Renal pelvis (tissue), 12 donors: Measurements from ENCODE around the gene AGFG1. TPM values are rescaled to one million over a fixed set of nuclear protein-coding genes. Genes with fewer than 3 reads are reported as not detected.

Source experiments
- DNase-seq: peaks from one replicate; pipeline ENCODE4 v3.0.0-alpha.2; 2013
- long read RNA-seq, 16 experiments: transcript quantifications; one replicate each; lab custom pipeline, GENCODE V29; 2026
- polyA plus RNA-seq, 3 donors: library from polyadenylated mRNA; unstranded; fragments of 120-200 nt; gene quantifications; one replicate each; pipeline ENCODE4 v1.2.1, GENCODE V29; 2013; ENCODE audit not compliant: insufficient read length in 3 of 3

Gene AGFG1
- 10 to 100 TPM; 68.5 to 78.6 (median 71.1) TPM for polyA plus RNA-seq
- long read RNA-seq, donor 1, full-length matches to known transcripts, result 10 of 10 reads
- long read RNA-seq, donor 1, partial matches to known transcripts, result 0 of 10 reads
- long read RNA-seq, donor 1, other reads (novel, unspliced or antisense), result 0 of 10 reads
- long read RNA-seq, donor 2, full-length matches to known transcripts, result 3 of 9 reads
- long read RNA-seq, donor 2, partial matches to known transcripts, result 6 of 9 reads
- long read RNA-seq, donor 2, other reads (novel, unspliced or antisense), result 0 of 9 reads
- long read RNA-seq, donor 3, full-length matches to known transcripts, result 1 of 15 reads
- long read RNA-seq, donor 3, partial matches to known transcripts, result 14 of 15 reads
- long read RNA-seq, donor 3, other reads (novel, unspliced or antisense), result 0 of 15 reads
- long read RNA-seq, donor 4, full-length matches to known transcripts, result 3 of 3 reads
- long read RNA-seq, donor 4, partial matches to known transcripts, result 0 of 3 reads
- long read RNA-seq, donor 4, other reads (novel, unspliced or antisense), result 0 of 3 reads
- long read RNA-seq, donor 5, full-length matches to known transcripts, result 1 of 1 reads
- long read RNA-seq, donor 5, partial matches to known transcripts, result 0 of 1 reads
- long read RNA-seq, donor 5, other reads (novel, unspliced or antisense), result 0 of 1 reads
- long read RNA-seq, donor 6, full-length matches to known transcripts, result 9 of 21 reads
- long read RNA-seq, donor 6, partial matches to known transcripts, result 12 of 21 reads
- long read RNA-seq, donor 6, other reads (novel, unspliced or antisense), result 0 of 21 reads
- long read RNA-seq, donor 7, partial matches to known transcripts, result 10 of 10 reads
- long read RNA-seq, donor 7, other reads (novel, unspliced or antisense), result 0 of 10 reads
- long read RNA-seq, donor 8, full-length matches to known transcripts, result 1 of 1 reads
- long read RNA-seq, donor 8, partial matches to known transcripts, result 0 of 1 reads
- long read RNA-seq, donor 8, other reads (novel, unspliced or antisense), result 0 of 1 reads
- long read RNA-seq, donor 9, full-length matches to known transcripts, result 5 of 10 reads
- long read RNA-seq, donor 9, partial matches to known transcripts, result 5 of 10 reads
- long read RNA-seq, donor 9, other reads (novel, unspliced or antisense), result 0 of 10 reads
- long read RNA-seq, donor 10, full-length matches to known transcripts, result 3 of 14 reads
- long read RNA-seq, donor 10, partial matches to known transcripts, result 11 of 14 reads
- long read RNA-seq, donor 10, other reads (novel, unspliced or antisense), result 0 of 14 reads
- long read RNA-seq, donor 11, full-length matches to known transcripts, result 2 of 14 reads
- long read RNA-seq, donor 11, partial matches to known transcripts, result 12 of 14 reads
- long read RNA-seq, donor 11, other reads (novel, unspliced or antisense), result 0 of 14 reads
- long read RNA-seq, donor 12, full-length matches to known transcripts, result 6 of 6 reads
- long read RNA-seq, donor 12, partial matches to known transcripts, result 0 of 6 reads
- long read RNA-seq, donor 12, other reads (novel, unspliced or antisense), result 0 of 6 reads
- long read RNA-seq, donor 13, full-length matches to known transcripts, result 7 of 12 reads
- long read RNA-seq, donor 13, partial matches to known transcripts, result 5 of 12 reads
- long read RNA-seq, donor 13, other reads (novel, unspliced or antisense), result 0 of 12 reads
- long read RNA-seq, donor 14, result 0 reads
- long read RNA-seq, donor 15, full-length matches to known transcripts, result 10 of 27 reads
- long read RNA-seq, donor 15, partial matches to known transcripts, result 17 of 27 reads
- long read RNA-seq, donor 15, other reads (novel, unspliced or antisense), result 0 of 27 reads
- long read RNA-seq, donor 16, full-length matches to known transcripts, result 8 of 18 reads
- long read RNA-seq, donor 16, partial matches to known transcripts, result 10 of 18 reads
- long read RNA-seq, donor 16, other reads (novel, unspliced or antisense), result 0 of 18 reads

DNA sequence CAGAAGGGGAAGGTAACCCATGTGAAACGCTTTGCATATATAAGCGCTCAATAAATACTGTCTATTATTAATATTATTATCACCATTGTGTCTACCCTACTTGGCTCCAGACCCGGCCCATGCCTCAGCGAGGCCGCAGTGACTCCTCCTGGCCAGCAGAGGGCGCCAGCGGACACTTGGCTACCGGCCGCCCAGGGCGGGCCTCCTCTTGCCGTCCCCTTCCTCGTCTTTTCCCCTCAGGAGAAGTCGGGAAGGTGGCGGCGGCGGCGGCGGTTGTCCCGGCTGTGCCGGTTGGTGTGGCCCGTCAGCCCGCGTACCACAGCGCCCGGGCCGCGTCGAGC lies at the start of gene AGFG1:
Gene AGFG1 (plus strand): TSS at position 233 of the 341 bp plus-strand sequence. CDS start 266 bp downstream, outside the sequence.
- peak; percentile 79 for DNase-seq

DNA sequence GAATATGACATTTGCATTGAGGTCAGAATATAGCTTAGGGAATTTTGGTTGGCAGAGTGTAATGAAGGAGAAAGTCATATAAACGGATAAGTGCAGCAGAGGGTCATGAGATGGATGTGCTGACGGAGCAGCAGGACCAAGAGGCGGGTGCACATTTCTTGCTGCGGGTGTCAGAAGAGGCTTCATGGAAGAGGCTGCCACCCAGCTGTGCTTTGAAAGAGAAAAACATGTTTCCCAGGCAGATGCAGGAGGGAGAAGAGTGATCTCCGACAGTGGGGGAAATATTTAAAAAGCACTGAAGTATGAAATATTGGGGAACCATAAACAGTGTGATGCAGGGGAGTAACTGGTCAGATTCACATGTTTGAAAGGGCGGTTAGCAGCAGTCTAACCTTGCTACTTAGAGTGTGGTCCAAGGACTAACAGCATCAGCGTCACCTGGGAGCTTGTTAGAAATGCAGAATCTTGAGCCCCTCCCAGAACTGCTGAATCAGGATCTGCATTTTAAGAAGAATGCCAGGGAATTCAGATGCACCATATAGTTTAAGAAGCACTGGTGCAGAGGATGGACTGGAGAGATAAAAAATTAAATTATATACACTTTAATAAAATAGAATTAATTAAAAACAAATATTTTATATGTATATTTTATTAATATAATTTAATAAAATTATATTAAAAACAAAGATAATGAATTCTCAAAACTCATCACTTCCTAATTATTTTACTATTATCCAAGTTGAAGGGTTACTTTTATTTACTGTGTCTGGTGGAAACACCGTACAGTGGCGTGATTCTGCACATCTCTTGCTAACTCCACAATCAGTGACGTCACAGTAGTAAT lies 48.1 kb upstream of the AGFG1 start:
- DNase-seq, result no peak

DNA sequence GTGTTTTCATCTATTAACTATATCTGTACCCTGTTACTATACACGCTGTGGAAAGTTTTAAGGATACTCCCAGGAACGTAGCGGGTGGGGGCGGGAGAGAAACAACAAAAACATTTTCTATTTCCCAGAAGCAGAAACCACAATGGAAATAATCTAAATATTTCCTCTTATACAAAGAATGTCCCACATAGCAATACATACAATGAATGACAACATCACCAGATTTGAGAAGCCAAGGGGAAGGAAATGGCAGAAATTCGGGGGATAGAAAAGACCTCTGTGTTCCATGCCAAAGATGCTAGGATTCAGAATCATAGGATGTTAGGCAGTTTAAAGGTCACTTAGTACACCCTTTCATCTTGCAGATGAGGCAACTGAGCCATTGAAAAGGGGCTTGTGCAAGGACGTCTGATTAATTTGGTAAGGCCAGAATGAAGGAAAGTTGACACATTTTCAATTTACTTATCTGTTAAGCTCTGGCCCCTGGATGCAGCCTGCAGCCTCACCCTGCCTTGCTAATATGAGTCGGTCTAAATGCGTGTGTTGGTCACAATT lies 43.1 kb upstream of the AGFG1 start:
- no peak for DNase-seq

DNA sequence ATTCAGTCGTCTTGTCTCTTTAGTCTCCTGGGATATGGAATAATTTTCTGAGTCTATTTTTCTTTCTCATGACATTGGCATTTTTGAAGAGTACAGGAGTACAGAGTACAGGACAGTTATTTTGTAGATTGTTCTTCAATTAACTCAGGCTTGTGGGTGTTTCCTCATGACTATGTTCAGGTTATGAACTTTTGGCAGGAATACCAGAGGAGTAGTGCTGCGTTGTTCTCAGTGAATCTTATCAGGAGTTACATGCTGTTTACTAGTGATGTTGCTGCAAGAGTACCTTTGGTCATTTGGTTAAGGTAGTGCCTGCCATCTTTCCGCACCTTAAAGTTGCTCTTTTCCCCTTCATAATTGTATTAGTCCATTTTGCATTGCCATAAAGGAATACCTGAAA lies 41.3 kb upstream of the AGFG1 start:
- DNase-seq, result no peak

GRCh38 chr2:227433171-227433570 lies 38.8 kb upstream of the AGFG1 start:
- DNase-seq, result no peak

- no peak for DNase-seq
These were observed 35.4 kb upstream of the AGFG1 start for GRCh38 chr2:227436436-227437174.

- no peak for DNase-seq
These were observed 32.7 kb upstream of the AGFG1 start for GRCh38 chr2:227439214-227439613.

DNA sequence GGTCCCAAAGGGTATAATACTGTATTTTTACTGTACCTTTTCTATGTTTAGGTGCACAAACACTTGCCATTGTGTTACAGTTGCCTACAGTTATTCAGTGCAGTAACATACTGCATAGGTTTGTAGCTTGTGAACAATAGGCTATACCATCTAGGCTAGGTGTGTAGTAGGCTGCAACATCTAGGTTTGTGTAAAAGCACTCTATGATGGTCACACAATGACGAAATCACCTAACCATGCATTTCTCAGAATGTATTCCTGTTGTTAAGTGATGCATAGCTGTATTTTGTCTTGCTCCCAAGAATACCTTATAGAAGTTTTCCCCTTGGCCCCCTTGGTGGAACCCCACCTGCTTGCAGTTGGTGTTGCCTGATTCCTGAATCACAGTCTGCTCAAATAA lies 29.3 kb upstream of the AGFG1 start:
- no peak for DNase-seq

GRCh38 chr2:227443889-227444568 lies 27.9 kb upstream of the AGFG1 start:
- no peak for DNase-seq

GRCh38 chr2:227447606-227448005 lies 24.4 kb upstream of the AGFG1 start:
- no peak for DNase-seq

DNA sequence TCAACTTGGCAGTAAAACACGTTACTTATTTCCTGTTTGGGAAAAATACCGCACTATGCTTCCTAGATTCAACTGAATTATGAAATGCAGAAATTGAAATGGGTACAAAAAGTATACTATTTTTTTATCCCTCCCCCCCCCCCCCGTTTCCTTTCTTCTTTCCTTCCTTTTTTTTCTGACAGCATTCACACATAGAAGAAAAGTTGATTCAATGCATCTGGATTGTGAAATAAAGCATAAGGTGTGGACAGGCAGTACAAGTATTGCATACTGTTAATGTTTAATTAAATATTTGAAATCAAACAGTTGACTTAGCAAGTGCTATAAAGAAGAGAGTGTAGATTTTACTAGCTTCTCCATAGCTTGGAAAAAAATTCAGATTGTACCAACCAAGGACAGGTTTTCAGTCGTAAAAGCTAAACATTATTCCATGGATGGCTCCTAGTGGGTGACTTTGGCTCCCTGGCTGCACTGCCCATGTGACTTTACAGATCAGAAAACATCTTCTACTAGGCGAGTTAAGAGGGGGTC lies 21.6 kb upstream of the AGFG1 start:
- DNase-seq, result no peak

GRCh38 chr2:227450926-227451654 lies 20.9 kb upstream of the AGFG1 start:
- no peak for DNase-seq

- DNase-seq, result no peak
These were observed 20.3 kb upstream of the AGFG1 start for GRCh38 chr2:227451655-227451992.

DNA sequence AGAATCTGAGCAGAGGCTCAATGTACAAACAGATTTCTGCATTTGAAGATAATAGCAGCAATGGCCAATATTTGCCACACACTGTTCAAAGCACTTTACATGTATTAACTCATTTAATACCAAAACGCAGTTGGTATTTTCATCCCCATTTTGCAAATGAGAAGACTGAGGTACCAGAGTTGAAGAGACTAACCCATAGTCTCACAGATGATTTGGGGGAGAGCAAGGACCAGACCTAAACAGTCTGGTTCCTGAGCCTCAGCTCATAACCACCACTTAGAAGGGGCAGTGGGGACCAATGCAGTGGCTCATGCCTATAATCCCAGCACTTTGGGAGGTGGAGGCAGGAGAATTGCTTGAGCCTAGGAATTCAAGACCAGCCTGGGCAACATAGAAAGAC lies 18.1 kb upstream of the AGFG1 start:
- DNase-seq, result no peak

DNA sequence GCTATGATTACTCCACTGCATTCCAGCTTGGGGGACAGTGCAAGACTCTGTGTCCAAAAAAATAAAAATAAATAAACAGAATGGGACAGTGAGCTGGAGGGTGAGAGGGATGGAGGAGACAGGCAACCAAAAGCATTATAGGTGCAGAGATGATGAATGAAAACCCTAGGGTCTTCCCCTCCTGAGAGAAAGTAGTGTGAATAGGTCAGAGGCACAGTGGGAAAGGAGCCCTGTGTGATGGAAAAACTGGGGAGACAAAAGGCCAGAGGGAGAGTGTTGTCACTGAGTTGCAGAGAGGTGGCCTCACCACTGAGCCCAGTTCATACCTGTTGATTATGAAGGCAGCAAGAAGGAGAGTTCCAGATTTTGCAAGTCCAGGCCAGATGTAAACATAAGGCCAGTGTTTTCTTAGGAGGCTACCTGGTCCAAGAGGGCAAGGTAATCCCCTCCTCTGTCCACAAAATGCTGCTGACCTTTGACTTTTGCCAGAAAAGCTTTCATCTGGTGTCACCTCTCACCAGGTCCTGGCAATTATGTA lies 17.6 kb upstream of the AGFG1 start:
- no peak for DNase-seq

DNA sequence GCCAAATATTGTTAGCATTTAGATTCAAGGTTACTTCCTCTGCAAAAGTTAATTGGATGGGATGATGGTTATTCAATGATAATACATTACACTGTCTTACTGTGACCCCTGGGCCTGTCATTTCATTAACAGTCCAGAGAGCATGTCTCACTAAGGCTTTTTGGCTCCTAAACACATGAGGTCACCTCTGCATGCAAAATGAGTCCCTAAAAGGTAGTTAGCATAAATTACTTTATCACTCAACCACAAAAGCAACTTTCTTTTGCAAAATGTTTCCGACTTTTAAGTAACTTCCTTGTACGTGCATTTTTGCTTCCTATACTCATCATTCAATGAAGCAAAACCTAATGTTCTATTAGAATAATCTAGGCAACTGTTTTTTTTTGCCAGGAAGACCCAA lies 16.8 kb upstream of the AGFG1 start:
- no peak for DNase-seq

- no peak for DNase-seq
These were observed 15.9 kb upstream of the AGFG1 start for GRCh38 chr2:227456102-227456501.
